ENCODE data around the gene ATP2A3.

Gene ATP2A3

GRCh38 chr17:3910420-3911270, 53.6 kb downstream of the ATP2A3 start:
- DNase-seq = no peak

DNA sequence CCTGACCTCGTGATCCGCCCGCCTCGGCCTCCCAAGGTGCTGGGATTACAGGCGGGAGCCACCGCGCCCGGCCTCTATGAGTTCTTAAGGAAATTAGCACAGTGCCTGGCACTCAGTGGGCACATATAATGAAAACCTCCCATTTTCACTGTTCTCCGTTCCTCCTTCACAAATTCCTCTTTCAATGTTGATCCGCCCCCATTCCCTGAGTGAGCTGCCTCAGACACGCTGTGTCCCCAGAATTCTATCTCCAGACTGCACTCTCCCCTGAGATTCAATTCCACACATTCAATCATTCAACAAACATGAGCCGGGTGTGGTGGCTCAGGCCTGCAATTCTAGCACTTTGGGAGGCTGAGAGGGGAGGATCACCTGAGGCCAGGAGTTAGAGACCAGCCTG, 55.0 kb downstream of the ATP2A3 start:
- no peak for DNase-seq

DNA sequence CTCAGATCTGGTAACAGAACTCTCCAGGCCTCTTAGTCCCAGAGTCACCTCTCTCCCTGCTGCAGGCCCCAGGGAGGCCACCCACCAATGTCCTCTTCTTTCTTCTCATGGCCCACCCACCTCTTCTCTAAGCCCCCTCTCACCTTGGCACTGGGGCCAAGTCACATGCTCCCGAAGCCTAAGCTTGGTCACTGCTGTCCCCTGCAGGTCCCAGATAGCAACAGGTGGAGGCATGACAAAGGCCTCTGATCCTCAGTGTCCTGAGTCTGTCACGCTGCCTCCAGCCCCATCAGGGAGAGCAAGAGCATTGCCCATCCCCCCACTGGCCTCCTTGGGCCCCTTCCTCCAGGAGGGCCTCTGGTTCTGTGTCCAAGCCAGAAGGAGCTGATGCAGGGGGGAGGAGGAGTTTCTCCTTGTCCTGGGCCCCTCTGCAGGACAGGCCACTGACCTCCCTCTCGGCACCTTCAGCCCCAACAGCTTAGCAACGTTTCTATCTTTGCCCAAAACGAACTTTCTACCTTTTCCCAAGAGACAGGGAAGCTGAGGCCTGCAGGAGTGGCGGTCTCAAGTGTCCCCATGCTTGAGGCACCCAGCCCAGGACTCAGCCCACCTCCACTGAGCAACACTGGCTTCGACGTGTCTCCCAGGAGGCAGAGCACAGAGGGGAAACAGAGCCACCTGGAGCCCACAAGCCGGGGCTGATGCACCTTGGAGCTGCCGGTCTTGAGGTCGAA, 56.6 kb downstream of the ATP2A3 start:
- DNase-seq = no peak

- DNase-seq = no peak
Observed at GRCh38 chr17:3906881-3907280, 57.4 kb downstream of the ATP2A3 start.

DNA sequence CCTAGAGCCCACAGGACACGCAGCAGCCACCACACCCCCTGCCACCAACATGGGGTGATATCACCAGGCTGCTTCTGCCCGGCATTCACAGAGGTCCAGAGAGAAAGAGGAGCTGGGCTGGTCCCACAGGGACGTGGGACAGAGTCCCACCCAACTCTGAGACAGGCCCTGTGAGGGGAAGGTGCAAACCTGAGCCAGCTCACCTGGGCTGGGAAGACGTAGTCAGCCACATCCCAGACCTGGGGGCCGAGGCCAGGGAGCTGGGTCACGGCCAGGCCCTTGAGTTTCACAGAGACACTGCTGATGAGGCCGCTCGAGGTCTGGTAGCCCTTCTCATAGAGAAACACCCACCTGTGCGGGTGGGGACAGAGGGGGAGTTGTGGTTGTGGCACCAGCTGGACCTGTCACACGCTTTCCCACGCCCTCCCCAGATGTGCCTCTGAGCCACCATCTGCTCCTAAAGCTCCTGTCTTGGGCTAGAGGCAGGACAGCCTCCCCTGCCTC, 59.2 kb downstream of the ATP2A3 start:
- DNase-seq = no peak

DNA sequence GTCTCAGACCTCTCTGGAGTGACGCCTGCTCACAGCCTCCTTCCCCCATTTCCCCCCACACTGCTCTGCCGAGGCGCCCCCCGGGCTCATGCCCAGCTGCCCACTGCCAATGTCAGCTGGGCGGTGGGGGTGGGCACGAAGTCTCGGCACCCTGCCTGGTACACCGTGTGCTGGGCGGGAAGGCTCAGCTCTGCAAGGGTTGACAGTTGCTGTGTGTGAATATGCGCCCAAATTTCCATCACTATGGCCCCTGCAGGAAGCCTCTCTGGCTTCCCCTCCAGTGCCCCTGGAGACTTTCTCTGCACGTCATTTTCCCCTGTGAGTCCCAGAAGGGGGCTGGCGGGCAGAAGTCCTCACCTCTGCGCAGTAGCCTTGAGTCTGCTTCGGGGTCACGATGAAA, 59.7 kb downstream of the ATP2A3 start:
- no peak for DNase-seq

DNA sequence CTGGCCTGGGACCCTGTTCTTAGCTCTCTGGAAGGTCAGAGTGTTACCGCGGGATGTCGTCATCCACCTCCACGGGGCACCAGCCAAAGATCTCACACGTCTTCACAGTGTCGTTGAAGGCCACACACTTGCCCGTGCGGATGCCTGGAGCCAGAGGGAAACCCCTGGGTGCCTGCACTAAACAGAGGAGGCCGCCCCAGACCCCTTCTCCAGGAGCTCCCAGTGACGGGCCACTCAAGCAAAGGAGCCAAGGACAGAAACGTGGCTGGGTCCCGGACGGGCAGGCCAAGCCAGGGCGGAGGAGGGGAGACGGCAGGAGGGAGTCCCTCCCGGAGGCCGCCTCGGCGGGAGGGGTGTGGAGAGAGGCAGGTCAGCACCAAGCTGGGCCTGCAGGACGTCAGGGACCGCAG, 60.4 kb downstream of the ATP2A3 start:
- no peak for DNase-seq

DNA sequence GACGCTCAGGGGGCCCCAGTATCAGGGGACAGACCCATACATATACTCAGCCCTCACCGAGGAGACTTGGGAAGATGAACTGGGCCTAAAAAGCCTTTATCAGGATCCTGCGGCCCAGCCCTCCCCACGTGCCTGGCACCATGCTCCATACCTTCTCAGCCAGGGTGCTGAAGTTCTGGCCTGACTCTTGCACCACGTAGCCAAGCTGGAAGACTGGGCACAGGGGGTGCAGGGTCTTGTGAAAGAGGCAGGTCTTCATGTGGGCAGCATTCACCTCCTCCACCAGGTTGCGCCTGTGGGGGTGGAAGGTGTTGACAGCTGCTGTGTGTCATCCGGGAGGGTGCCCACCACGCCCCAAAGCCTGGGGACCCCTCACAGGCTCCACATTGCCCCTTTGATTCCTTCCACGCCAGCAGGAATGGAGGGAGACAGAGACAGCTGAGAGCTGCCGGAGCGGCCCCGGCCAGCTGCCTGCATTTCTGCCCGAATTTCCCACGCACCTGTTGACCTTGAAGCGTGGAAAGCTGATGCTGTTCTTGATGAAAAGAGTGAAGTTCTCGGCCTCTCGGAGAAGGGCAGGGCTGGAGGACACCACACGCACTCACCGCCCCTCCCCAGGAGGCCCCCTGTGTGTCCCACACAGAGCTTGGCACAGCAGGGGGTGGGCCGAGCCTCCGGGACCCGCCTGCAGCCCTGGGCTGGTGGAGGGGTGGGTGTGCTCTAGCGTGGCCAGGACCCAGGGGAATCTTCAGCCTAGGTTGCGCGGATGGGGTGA, 61.0 kb downstream of the ATP2A3 start:
- DNase-seq = no peak

GRCh38 chr17:3900646-3901045, 63.6 kb downstream of the ATP2A3 start:
- no peak for DNase-seq

DNA sequence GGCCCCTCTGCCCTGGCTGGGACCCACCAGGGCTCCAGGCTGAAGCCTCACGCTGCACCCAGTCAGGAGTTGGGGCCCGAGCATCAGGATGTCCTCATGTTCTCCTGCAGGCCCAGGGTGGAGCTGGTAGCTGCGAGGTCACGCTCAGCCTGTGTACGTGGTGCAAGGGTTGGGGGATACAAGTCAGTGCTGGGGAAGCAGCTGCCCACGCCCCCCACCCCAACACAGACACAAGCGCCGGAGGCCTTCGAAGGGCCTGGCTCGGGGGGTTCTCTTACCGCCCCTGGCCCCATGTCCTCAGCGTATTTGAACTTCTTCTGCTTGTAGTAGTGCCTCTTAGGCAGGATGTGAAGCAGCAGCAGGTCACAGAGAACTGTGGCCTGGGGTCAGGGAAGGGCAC, 66.5 kb downstream of the ATP2A3 start:
- no peak for DNase-seq

GRCh38 chr17:3896968-3897235, 67.3 kb downstream of the ATP2A3 start:
- no peak for DNase-seq

- DNase-seq = no peak
Observed at GRCh38 chr17:3896108-3896967, 67.9 kb downstream of the ATP2A3 start.

- DNase-seq = no peak
Observed at GRCh38 chr17:3895354-3895753, 68.9 kb downstream of the ATP2A3 start.

- DNase-seq = peak; percentile 47 to 71 (median 66)
Observed at GRCh38 chr17:3894911-3895343, 69.3 kb downstream of the ATP2A3 start.

- DNase-seq = no peak
Observed at GRCh38 chr17:3894188-3894587, 70.0 kb downstream of the ATP2A3 start.

GRCh38 chr17:3893720-3894116, 70.5 kb downstream of the ATP2A3 start:
- no peak for DNase-seq

GRCh38 chr17:3893003-3893719, 71.1 kb downstream of the ATP2A3 start, which contains the start of gene CAMKK1:
TSS of gene CAMKK1 (minus strand) at chr17:3893053. CDS start at chr17:3885687, 7,366 bp downstream.
- peak; percentile 95 to 99 (median 97) for DNase-seq

- DNase-seq = peak; percentile 93 to 97 (median 96)
Observed at GRCh38 chr17:3892095-3892998, 71.9 kb downstream of the ATP2A3 start.

DNA sequence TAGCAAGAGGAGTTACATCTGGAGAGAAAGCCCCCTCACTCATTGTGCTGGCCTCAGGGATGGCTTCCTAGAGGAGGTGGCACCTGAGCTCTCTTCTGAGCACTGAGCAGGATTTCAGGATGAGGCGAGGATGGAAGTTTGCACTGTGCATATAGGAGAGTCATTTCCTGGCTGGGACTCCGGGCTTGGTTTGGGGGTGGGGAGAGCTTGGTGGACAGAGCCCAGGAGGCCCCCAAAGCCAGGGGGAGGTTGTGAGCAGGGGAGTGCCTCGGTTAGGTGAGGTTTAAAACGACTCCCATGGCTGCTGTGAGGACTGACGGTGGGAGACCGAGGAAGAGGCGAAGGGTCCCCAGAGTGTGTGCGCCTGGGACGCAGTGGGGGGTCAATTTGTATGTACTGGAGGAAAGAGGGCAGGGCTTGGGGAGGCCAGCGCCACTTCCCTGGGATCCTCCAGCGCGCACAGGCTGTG, 72.6 kb downstream of the ATP2A3 start:
- DNase-seq = no peak

GRCh38 chr17:3890878-3891219, 73.4 kb downstream of the ATP2A3 start:
- no peak for DNase-seq

Measured in suppressor macrophage (primary cell).